Mononuclear cell (primary cell): Measurements from ENCODE around the gene GTSE1. TPM values are rescaled to one million over a fixed set of nuclear protein-coding genes. Genes with fewer than 3 reads are reported as not detected.
A peak's percentile ranks its signal among the peaks of the same experiment; 100 is the strongest.
"Not testable (repeated sequence)": the region's sequence is repeated elsewhere in the genome, so short reads cannot be mapped to it uniquely, and the experiment has no call there.

Experiments used
- H3K27me3 ChIP-seq: 2 replicates; pipeline ENCODE4 v1.6.0; 2011; ENCODE audit warnings: low read length, control low read depth; ENCODE audit not compliant: insufficient read depth
- H3K4me1 ChIP-seq: 2 replicates; pipeline ENCODE4 v1.5.1; 2011; ENCODE audit warnings: mild to moderate bottlenecking, low read length, control low read depth; ENCODE audit not compliant: insufficient read depth
- H3K4me3 ChIP-seq: 2 replicates; pipeline ENCODE4 v1.5.1; 2011; ENCODE audit warnings: mild to moderate bottlenecking, low read length, moderate library complexity
- H3K9me3 ChIP-seq: 2 replicates; pipeline ENCODE4 v1.5.1; 2011; ENCODE audit warnings: low read depth, mild to moderate bottlenecking, control low read depth, low read length
- total RNA-seq: library from RNA; depleted of rRNA; stranded (reverse); fragments of >200 nt; gene quantifications from one replicate; pipeline ENCODE4 v1.2.3, GENCODE V29; 2012

GTSE1 gene
- 0.52 TPM for total RNA-seq

DNA sequence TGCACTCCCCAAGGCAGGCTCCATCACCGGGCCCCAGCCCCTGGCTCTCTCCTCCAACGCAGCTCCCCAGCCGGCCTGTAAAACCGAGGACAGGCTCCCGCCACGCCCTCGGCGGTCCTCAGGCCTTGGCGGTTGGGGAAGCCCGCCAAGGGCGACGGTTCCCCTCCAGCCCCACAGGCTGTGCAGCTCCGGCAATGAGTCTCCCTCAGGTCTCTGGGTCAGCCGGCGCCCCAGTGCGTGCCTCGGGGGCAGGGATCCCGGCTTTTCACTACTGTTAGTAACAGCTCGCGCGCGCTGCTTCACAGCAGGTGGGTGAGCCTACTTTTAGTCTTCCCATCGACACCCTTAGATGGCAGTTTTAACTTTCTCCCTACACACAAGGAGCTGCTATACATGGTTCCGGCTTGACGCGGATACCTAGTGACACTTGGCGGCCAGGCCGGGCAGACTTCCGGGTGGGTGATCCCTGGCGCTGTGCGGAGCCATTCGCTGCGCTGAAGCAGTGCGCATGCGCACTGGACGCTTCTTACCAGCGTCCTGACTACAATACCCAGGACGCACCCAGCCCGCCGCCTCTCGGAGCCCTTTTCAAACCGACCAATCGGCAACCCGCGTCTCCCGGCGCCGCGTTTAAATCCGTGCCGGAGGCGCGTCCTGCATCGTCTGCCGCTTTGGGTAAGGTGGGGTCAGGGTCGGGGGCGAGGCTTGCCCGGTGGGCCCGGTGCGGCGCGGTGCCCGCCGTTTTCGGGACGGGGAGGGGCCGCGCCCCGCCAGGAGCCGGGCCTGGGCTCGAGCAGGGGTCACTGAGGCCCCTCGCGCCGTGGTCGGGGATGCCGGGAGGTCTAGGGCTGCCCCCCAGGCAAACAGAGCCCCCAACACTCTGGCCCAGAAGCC, at the start of gene GTSE1:
Gene GTSE1, plus strand, starts transcription at position 614 of the 894 bp plus-strand sequence. CDS start 531 bp downstream, outside the sequence.
- H3K27me3 ChIP-seq = no peaks in the 10 kb centered on the region
- peaks cover 45% of the 10 kb centered on the region for H3K4me1 ChIP-seq
- no peaks in the 10 kb centered on the region for H3K9me3 ChIP-seq
- peak within 1 kb of the TSS; percentile 51 for H3K4me3 ChIP-seq

GRCh38 chr22:46247443-46247975, 49.2 kb upstream of the GTSE1 start:
- no peaks in the 10 kb centered on the region for H3K9me3 ChIP-seq
- peaks cover 25% of the 10 kb centered on the region for H3K4me1 ChIP-seq
- H3K4me3 ChIP-seq = no peak overlapping the region
- no peaks in the 10 kb centered on the region for H3K27me3 ChIP-seq

- no peaks in the 10 kb centered on the region for H3K9me3 ChIP-seq
- H3K4me1 ChIP-seq = peaks cover 23% of the 10 kb centered on the region
- peak within 1 kb of the TSS; percentile 66 for H3K4me3 ChIP-seq
- H3K27me3 ChIP-seq = no peaks in the 10 kb centered on the region
These were observed 46.5 kb upstream of the GTSE1 start, which contains the start of gene CDPF1 for GRCh38 chr22:46250035-46250782. Gene CDPF1, minus strand, starts transcription at chr22:46250293. Its CDS starts 2,009 bp downstream, at chr22:46248284.

GRCh38 chr22:46250783-46251125, 45.9 kb upstream of the GTSE1 start:
- Histone ChIP-seq H3K4me3 (peak overlapping the region; percentile 66), H3K27me3 (no peaks in the 10 kb centered on the region), H3K4me1 (peaks cover 23% of the 10 kb centered on the region), H3K9me3 (no peaks in the 10 kb centered on the region)

DNA sequence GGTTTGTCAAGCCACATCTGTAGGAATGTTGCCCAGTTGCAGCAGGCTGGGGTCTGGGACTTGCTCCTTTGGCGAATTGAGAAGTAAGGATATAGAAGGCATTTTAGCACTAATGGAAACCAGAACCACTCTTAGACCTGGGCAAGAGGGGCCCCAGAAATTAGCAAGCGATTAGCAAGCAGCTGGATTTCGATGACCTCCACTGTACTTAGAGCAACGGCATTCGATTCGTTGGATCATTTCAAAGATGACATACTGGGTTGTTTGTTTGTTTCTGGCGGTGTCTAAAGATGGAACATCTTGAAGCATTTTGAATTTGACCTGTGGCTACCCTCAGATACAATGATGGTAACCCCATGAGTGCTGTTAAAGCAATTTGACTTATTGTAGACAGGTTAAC, 45.4 kb upstream of the GTSE1 start:
- no peak overlapping the region for H3K4me3 ChIP-seq
- peaks cover 23% of the 10 kb centered on the region for H3K4me1 ChIP-seq
- H3K27me3 ChIP-seq = no peaks in the 10 kb centered on the region
- H3K9me3 ChIP-seq = no peaks in the 10 kb centered on the region

- Histone ChIP-seq H3K4me3 (no peak overlapping the region), H3K4me1 (peaks cover 23% of the 10 kb centered on the region), H3K27me3 (no peaks in the 10 kb centered on the region), H3K9me3 (no peaks in the 10 kb centered on the region)
These were observed 44.8 kb upstream of the GTSE1 start for GRCh38 chr22:46251816-46252380.

GRCh38 chr22:46256358-46256958, 40.2 kb upstream of the GTSE1 start:
- H3K9me3 ChIP-seq = no peaks in the 10 kb centered on the region
- no peak overlapping the region for H3K4me3 ChIP-seq
- H3K4me1 ChIP-seq = peaks cover 20% of the 10 kb centered on the region
- peaks cover 5% of the 10 kb centered on the region for H3K27me3 ChIP-seq

- Histone ChIP-seq H3K9me3 (no peaks in the 10 kb centered on the region), H3K4me1 (peaks cover 17% of the 10 kb centered on the region), H3K4me3 (no peak overlapping the region), H3K27me3 (peaks cover 21% of the 10 kb centered on the region)
These were observed 37.3 kb upstream of the GTSE1 start for GRCh38 chr22:46259374-46259773.

DNA sequence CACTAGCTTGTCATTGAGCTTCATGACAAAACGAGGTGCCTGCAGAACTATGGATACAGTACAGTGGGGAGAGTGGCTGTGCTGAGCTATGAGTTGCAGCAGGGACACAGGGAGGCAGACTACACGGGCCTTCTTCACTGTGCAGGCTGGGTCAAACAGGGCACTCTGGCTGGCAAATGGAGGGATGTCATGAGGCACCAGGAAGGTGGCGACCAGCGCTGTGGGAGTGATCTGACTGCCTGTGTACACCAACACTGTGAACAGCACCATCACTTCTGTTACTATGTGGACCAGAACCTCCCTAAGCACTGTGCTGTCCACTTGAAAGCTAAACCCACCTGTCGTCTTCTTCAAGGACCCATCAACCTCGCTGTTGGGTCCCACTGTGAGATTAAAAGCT, 36.6 kb upstream of the GTSE1 start:
- Histone ChIP-seq H3K27me3 (peaks cover 21% of the 10 kb centered on the region), H3K4me1 (peaks cover 16% of the 10 kb centered on the region), H3K4me3 (no peak overlapping the region), H3K9me3 (no peaks in the 10 kb centered on the region)

- no peak overlapping the region for H3K4me3 ChIP-seq
- peaks cover 21% of the 10 kb centered on the region for H3K27me3 ChIP-seq
- no peaks in the 10 kb centered on the region for H3K9me3 ChIP-seq
- peaks cover 20% of the 10 kb centered on the region for H3K4me1 ChIP-seq
These were observed 34.0 kb upstream of the GTSE1 start for GRCh38 chr22:46262449-46263215.

- Histone ChIP-seq H3K4me3 (no peak within 1 kb of the TSS), H3K4me1 (peaks cover 22% of the 10 kb centered on the region), H3K9me3 (no peaks in the 10 kb centered on the region), H3K27me3 (peaks cover 21% of the 10 kb centered on the region)
These were observed 33.5 kb upstream of the GTSE1 start, which contains the start of gene PKDREJ for GRCh38 chr22:46263216-46263590. Gene PKDREJ, minus strand, starts transcription at chr22:46263343. Its CDS starts 21 bp downstream, at chr22:46263322.

- H3K9me3 ChIP-seq, H3K4me3 ChIP-seq: not testable (repeated sequence)
- Histone ChIP-seq H3K27me3 (peaks cover 21% of the 10 kb centered on the region), H3K4me1 (peaks cover 22% of the 10 kb centered on the region)
These were observed 32.1 kb upstream of the GTSE1 start for GRCh38 chr22:46264520-46264919.

- H3K9me3 ChIP-seq, H3K4me3 ChIP-seq: not testable (repeated sequence)
- peaks cover 18% of the 10 kb centered on the region for H3K4me1 ChIP-seq
- H3K27me3 ChIP-seq = peaks cover 21% of the 10 kb centered on the region
These were observed 31.0 kb upstream of the GTSE1 start for GRCh38 chr22:46265627-46266026.
